ENCODE data around the gene IP6K3. TPM values are rescaled to one million over a fixed set of nuclear protein-coding genes. Genes with fewer than 3 reads are reported as not detected.

The IP6K3 gene
- total RNA-seq, 2 donors from 2014 or later, result 2.5 to 3.1 TPM

GRCh38 chr6:33776186-33776585 lies 29.5 kb upstream of the IP6K3 start:
- intact Hi-C loops (cut with DNase I), result no loop called here
- H3K4me1 ChIP-seq (replicated peaks), result peaks cover 16% of the 10 kb centered on the region
- no peak for DNase-seq (ENCODE audit: low spot score)
- H3K4me3 ChIP-seq, result no peak overlapping the region
- WGBS, result 96% methylated on average over 4 of the region's 4 CpGs
- TF ChIP-seq CTCF (IDR thresholded peaks at IDR 0.05) (no peak), POLR2AphosphoS5 (IDR thresholded peaks at IDR 0.05) (no peak), POLR2A (IDR thresholded peaks at IDR 0.05) (no peak)
- H3K27me3 ChIP-seq (replicated peaks; ENCODE audit: insufficient read depth), result no peaks in the 10 kb centered on the region
- peaks cover 33 to 67% of the 10 kb centered on the region in 2 donors for H3K36me3 ChIP-seq
- H3K9me3 ChIP-seq, result no peaks in the 10 kb centered on the region
- no peak overlapping the region for H3K27ac ChIP-seq

- peaks cover 30% of the 10 kb centered on the region for H3K4me1 ChIP-seq (replicated peaks)
- TF ChIP-seq CTCF (IDR thresholded peaks at IDR 0.05), result no peak
- no peak for TF ChIP-seq POLR2A (IDR thresholded peaks at IDR 0.05)
- TF ChIP-seq POLR2AphosphoS5 (IDR thresholded peaks at IDR 0.05), result no peak
- H3K9me3 ChIP-seq, result no peaks in the 10 kb centered on the region
- no peak for DNase-seq (ENCODE audit: low spot score)
- 97% methylated on average over 3 of the region's 3 CpGs for WGBS
- intact Hi-C loops (cut with DNase I), result no loop called here
- peaks cover 33 to 57% of the 10 kb centered on the region in 2 donors for H3K36me3 ChIP-seq
- no peak overlapping the region for H3K27ac ChIP-seq
- no peak overlapping the region for H3K4me3 ChIP-seq
- no peaks in the 10 kb centered on the region for H3K27me3 ChIP-seq (replicated peaks; ENCODE audit: insufficient read depth)
Observed at GRCh38 chr6:33774774-33775173, 28.1 kb upstream of the IP6K3 start.

GRCh38 chr6:33772902-33773472 lies 26.3 kb upstream of the IP6K3 start:
- H3K4me3 ChIP-seq, result no peak overlapping the region
- intact Hi-C loops (cut with DNase I), result no loop called here
- H3K27me3 ChIP-seq (replicated peaks; ENCODE audit: insufficient read depth), result no peaks in the 10 kb centered on the region
- peaks cover 25 to 39% of the 10 kb centered on the region in 2 donors for H3K36me3 ChIP-seq
- 46% methylated on average over 6 of the region's 6 CpGs for WGBS
- peak overlapping the region in 1 of 2 donors; percentile 75 for H3K27ac ChIP-seq
- H3K9me3 ChIP-seq, result no peaks in the 10 kb centered on the region
- H3K4me1 ChIP-seq (replicated peaks), result peaks cover 30% of the 10 kb centered on the region
- DNase-seq (ENCODE audit: low spot score), result no peak
- no peak for TF ChIP-seq POLR2A (IDR thresholded peaks at IDR 0.05)
- no peak for TF ChIP-seq POLR2AphosphoS5 (IDR thresholded peaks at IDR 0.05)
- no peak for TF ChIP-seq CTCF (IDR thresholded peaks at IDR 0.05)

- peaks cover 30% of the 10 kb centered on the region for H3K4me1 ChIP-seq (replicated peaks)
- H3K27me3 ChIP-seq (replicated peaks; ENCODE audit: insufficient read depth), result no peaks in the 10 kb centered on the region
- peak overlapping the region; percentile 72 to 75 for H3K27ac ChIP-seq
- no peak overlapping the region for H3K4me3 ChIP-seq
- TF ChIP-seq POLR2AphosphoS5 (IDR thresholded peaks at IDR 0.05), result no peak
- TF ChIP-seq CTCF (IDR thresholded peaks at IDR 0.05), result no peak
- no peak for TF ChIP-seq POLR2A (IDR thresholded peaks at IDR 0.05)
- intact Hi-C loops (cut with DNase I), result no loop called here
- no peak for DNase-seq (ENCODE audit: low spot score)
- no peaks in the 10 kb centered on the region for H3K9me3 ChIP-seq
- WGBS, result 60% methylated on average over 24 of the region's 24 CpGs
- peaks cover 19 to 32% of the 10 kb centered on the region in 2 donors for H3K36me3 ChIP-seq
Observed at GRCh38 chr6:33772082-33772830, 25.6 kb upstream of the IP6K3 start.
